GM12801 (cell line): ENCODE results near the gene DPP10.

Experiments
- TF ChIP-seq, protein P1 (sequence below): IDR thresholded peaks from one replicate; pipeline ENCODE4 v1.5.1; 2011; ENCODE audit warnings: control low read depth; ENCODE audit not compliant: insufficient read length; ENCODE audit errors: extremely low read depth

Gene DPP10

DNA sequence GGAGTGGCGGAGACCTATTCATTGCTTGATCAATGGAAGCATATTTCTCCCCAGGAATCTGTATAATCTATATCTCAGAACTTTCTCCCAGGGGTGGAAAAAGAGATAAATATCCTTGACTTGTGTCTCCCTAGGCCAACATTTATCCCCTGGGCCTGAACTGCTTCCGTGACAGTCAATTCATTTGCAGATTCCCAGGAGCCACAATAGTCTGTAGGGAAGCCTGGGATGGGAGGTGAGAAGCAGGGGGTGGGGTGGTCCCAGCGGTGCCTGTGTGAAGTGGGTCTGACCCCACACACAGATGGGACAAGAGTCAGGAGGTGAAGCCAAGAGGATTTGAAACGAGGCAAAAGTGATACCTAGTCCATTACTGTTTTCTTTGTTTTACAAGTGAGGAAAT, 166.8 kb downstream of the DPP10 start:
- TF ChIP-seq, protein P1, sequence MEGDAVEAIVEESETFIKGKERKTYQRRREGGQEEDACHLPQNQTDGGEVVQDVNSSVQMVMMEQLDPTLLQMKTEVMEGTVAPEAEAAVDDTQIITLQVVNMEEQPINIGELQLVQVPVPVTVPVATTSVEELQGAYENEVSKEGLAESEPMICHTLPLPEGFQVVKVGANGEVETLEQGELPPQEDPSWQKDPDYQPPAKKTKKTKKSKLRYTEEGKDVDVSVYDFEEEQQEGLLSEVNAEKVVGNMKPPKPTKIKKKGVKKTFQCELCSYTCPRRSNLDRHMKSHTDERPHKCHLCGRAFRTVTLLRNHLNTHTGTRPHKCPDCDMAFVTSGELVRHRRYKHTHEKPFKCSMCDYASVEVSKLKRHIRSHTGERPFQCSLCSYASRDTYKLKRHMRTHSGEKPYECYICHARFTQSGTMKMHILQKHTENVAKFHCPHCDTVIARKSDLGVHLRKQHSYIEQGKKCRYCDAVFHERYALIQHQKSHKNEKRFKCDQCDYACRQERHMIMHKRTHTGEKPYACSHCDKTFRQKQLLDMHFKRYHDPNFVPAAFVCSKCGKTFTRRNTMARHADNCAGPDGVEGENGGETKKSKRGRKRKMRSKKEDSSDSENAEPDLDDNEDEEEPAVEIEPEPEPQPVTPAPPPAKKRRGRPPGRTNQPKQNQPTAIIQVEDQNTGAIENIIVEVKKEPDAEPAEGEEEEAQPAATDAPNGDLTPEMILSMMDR, result no peak

DNA sequence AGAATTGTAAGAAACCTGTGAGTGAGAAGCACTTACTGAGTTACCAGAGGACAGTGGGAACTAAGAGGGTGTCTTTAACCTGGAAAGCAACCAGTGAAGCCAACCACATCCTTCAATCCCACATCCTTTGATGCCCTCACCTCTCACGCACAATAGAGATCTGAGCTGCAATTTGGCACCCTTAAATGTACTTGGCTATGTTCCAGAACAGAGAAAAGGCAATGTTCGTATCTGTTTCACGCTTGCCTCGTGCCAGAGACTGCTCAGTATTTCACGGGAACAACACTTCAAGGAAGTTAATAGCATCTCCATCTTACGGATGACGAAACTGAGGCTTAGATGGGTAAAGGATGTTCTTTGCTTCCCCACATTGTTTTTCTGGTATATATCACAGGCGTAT, 167.4 kb downstream of the DPP10 start:
- TF ChIP-seq, protein P1, result no peak

DNA sequence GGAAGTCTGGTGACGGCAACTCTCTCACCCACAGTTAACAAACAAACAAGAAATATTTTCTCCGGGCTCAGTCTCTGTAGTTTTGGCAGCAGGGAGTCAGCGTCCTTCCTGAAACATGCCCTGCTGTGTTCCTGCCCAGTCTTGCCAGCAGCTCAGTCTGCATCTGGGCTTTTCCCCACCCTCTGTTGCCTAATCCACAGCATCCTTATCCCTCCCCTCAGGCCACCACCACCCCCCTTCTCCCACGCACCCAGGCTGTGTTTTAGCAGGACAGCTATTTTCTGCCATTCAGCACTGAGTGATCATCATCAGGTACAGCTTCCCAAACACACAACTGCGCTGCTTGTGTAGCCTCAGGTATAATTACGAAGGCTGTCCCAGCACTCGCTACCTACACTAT, 168.2 kb downstream of the DPP10 start:
- TF ChIP-seq, protein P1, result no peak

DNA sequence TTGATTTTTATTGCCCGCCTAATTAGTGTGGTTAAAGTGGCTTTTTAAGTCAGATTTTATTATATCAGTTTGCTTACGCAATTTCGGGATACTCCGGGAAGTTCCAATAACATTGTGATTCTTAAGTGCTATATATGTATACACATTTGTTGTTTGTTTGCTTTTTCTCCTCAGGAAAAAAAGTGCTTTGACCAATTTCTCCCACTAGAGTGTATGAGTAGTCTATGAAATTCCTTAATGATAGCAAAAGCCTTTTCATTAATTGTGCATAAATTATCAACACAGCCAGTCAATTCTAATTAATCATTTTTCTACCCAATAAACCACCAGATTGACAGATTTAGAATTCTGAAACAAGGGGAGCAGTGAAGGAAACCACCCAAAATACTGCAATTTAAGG, 172.2 kb downstream of the DPP10 start:
- TF ChIP-seq, protein P1, result no peak

DNA sequence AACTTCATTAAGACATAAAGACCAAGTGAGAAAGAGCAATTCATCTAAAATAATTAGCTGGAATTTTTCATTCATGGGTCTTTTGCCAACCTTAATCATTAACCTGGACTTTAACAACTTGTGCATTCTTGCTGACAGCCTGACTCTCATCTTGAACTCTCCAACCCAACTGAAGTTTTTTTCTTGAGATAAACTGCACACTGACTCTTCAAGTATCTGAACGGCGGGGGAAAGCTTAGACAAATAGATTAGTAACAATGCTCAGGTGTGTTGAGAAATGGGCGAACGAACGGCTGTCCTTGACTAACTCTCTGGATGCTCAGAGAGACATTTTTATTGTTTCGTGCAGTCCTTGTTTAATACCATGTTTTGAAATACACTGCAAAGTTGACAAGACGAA, 186.0 kb downstream of the DPP10 start:
- TF ChIP-seq, protein P1, result no peak

DNA sequence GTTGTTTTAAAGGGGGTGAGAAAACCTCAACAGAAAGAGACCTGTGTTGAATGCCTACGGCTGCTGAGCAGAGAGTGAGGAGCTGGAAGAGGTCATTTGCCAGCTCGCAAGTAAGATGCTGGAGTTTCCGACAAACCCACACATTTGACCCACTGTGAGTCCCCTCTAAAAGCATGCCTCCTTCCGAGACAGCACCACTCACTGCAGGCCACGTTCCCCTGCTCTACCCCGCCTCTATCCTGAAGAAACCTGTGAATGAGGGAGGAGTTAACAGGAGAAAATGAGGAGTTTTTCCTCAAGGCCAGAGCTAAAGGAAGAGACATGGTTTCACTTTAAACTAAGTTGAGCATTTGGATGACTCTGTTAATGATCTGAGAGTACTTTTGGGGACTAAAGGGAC, 188.7 kb downstream of the DPP10 start:
- TF ChIP-seq, protein P1, result no peak

DNA sequence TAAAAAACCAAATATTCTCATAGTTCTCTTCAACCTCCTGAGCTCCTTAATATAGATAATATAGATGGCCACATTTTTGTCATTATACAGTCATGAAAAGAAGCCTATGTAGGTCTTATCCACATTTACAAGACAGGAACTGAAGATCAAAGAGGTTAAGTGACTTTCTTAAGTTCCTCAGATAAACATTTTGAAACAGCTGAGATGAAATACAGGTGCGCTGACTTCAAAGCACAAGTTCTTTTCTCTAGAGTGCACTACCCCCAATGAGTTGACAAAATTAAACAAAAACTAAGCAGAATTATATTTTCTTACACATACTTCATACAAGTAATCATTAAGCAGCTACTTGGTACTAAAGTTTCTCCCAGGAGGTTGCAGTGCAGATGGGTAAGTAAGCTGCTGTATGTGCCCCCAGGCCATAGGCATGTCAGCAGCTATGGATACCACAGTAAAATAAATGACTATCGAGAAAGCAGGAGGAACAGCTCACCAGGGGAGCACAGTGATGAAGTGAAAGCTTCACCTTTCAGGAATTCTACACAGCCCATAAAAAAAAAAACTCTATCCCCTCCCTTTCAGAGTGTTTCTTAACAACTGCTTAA, 199.8 kb downstream of the DPP10 start:
- TF ChIP-seq, protein P1, result no peak
